Measurements from ENCODE around the gene MMP15. TPM values are rescaled to one million over a fixed set of nuclear protein-coding genes. Genes with fewer than 3 reads are reported as not detected.
A peak's percentile ranks its signal among the peaks of the same experiment; 100 is the strongest.
"Not testable (repeated sequence)": the region's sequence is repeated elsewhere in the genome, so short reads cannot be mapped to it uniquely, and the experiment has no call there.

MMP15 gene
- polyA plus RNA-seq, 1 donor (not counting 4 experiments of a cell fraction or from before 2014, with no cell fraction given) = 3.7 TPM

- H3K27ac ChIP-seq (ENCODE audit: control insufficient read depth, insufficient read depth, low read length) = no peak overlapping the region
- H3K79me2 ChIP-seq (ENCODE audit: control insufficient read depth, insufficient read depth, low read length) = no peaks in the 10 kb centered on the region
- H2AFZ ChIP-seq (ENCODE audit: control insufficient read depth, low read length) = no peak overlapping the region
- H3K9me1 ChIP-seq (ENCODE audit: control insufficient read depth, extremely low read depth, insufficient read depth, low read length) = no peaks in the 10 kb centered on the region
- dilution Hi-C loops (cut with MboI; ENCODE audit: extremely low pct_ligation_motif_present, low sequenced_read_pairs) = no loop called here
- FAIRE-seq (no peak), DNase-seq (ENCODE audit: low read depth, low spot score) (no peak)
- H3K4me2 ChIP-seq (ENCODE audit: control insufficient read depth, extremely low read depth, insufficient read depth, low read depth, low read length) = no peak overlapping the region
- no peaks in the 10 kb centered on the region for H3K27me3 ChIP-seq (ENCODE audit: control insufficient read depth, extremely low read depth, insufficient read depth, low read length)
- TF ChIP-seq EZH2 (IDR thresholded peaks at IDR 0.05; ENCODE audit: low read length) (no peak), CTCF (optimal IDR thresholded peaks at IDR 0.05 in 1 of 3, IDR thresholded peaks at IDR 0.05 in 1 of 3, conservative IDR thresholded peaks at IDR 0.05 in 1 of 3; ENCODE audit: extremely low read depth in 1 of 3, insufficient read depth in 2 of 3, low read length in 3 of 3) (peak in 1 of 3 experiments; percentile 61)
- H3K4me1 ChIP-seq (ENCODE audit: control insufficient read depth, extremely low read depth, insufficient read depth, low read length) = peaks cover 11% of the 10 kb centered on the region
- no peaks in the 10 kb centered on the region for H4K20me1 ChIP-seq (ENCODE audit: control insufficient read depth, extremely low read depth, insufficient read depth, low read length)
- no peak overlapping the region for H3K4me3 ChIP-seq (ENCODE audit: control insufficient read depth in 2 of 3, extremely low read depth in 1 of 3, insufficient read depth in 2 of 3, low read depth in 1 of 3, low read length in 3 of 3)
- no peaks in the 10 kb centered on the region for H3K36me3 ChIP-seq (ENCODE audit: control insufficient read depth in 2 of 2, extremely low read depth in 1 of 2, insufficient read depth in 2 of 2, low read length in 2 of 2)
- no peaks in the 10 kb centered on the region for H3K9me3 ChIP-seq (ENCODE audit: control insufficient read depth, low read depth, low read length)
- no peak overlapping the region for H3K9ac ChIP-seq (ENCODE audit: control insufficient read depth, extremely low read depth, insufficient read depth, low read length)
Measured at GRCh38 chr16:57977418-57978069, 48.0 kb upstream of the MMP15 start.

GRCh38 chr16:57978070-57978465 lies 47.5 kb upstream of the MMP15 start:
- DNase-seq (ENCODE audit: low read depth, low spot score); H3K9ac ChIP-seq (ENCODE audit: control insufficient read depth, extremely low read depth, insufficient read depth, low read length); H2AFZ ChIP-seq (ENCODE audit: control insufficient read depth, low read length); H3K27ac ChIP-seq (ENCODE audit: control insufficient read depth, insufficient read depth, low read length); H3K36me3 ChIP-seq (ENCODE audit: control insufficient read depth in 2 of 2, extremely low read depth in 1 of 2, insufficient read depth in 2 of 2, low read length in 2 of 2); H3K27me3 ChIP-seq (ENCODE audit: control insufficient read depth, extremely low read depth, insufficient read depth, low read length); H4K20me1 ChIP-seq (ENCODE audit: control insufficient read depth, extremely low read depth, insufficient read depth, low read length); dilution Hi-C loops (cut with MboI; ENCODE audit: extremely low pct_ligation_motif_present, low sequenced_read_pairs); H3K4me3 ChIP-seq (ENCODE audit: control insufficient read depth in 2 of 3, extremely low read depth in 1 of 3, insufficient read depth in 2 of 3, low read depth in 1 of 3, low read length in 3 of 3); H3K9me1 ChIP-seq (ENCODE audit: control insufficient read depth, extremely low read depth, insufficient read depth, low read length); FAIRE-seq; H3K4me2 ChIP-seq (ENCODE audit: control insufficient read depth, extremely low read depth, insufficient read depth, low read depth, low read length); H3K79me2 ChIP-seq (ENCODE audit: control insufficient read depth, insufficient read depth, low read length); H3K9me3 ChIP-seq (ENCODE audit: control insufficient read depth, low read depth, low read length): not testable (repeated sequence)
- H3K4me1 ChIP-seq (ENCODE audit: control insufficient read depth, extremely low read depth, insufficient read depth, low read length) = peaks cover 11% of the 10 kb centered on the region

All from keratinocyte (primary cell).